RWPE2 (cell line): ENCODE data around the gene YIPF4.
"Not testable (repeated sequence)": the region's sequence is repeated elsewhere in the genome, so short reads cannot be mapped to it uniquely, and the experiment has no call there.

ENCODE experiments used
- ATAC-seq: fragments of 200-7000 bp; cut with Tn5 transposase; 3 replicates; pipeline ENCODE4 v1.9.1; 2021; ENCODE audit warnings: low read depth
- DNase-seq: peaks from one replicate; pipeline ENCODE4 v3.0.0-alpha.2; 2020; ENCODE audit warnings: low spot score
- H3K27ac ChIP-seq: fragments of 450-650 bp; 2 replicates; pipeline ENCODE4 v1.5.1; 2017; ENCODE audit warnings: mild to moderate bottlenecking; ENCODE audit not compliant: poor library complexity, severe bottlenecking
- H3K27me3 ChIP-seq: fragments of 250-450 bp; sonication (Bioruptor Pico); 2 replicates; pipeline ENCODE4 v1.5.1; 2021; ENCODE audit warnings: mild to moderate bottlenecking, moderate library complexity; ENCODE audit not compliant: insufficient read depth, poor library complexity, severe bottlenecking
- H3K36me3 ChIP-seq: fragments of 250-450 bp; sonication (Bioruptor Pico); 2 replicates; pipeline ENCODE4 v1.5.1; 2020; ENCODE audit warnings: low read depth, mild to moderate bottlenecking, moderate library complexity
- H3K4me1 ChIP-seq: fragments of 250-450 bp; sonication (Bioruptor Pico); 2 replicates; pipeline ENCODE4 v1.5.1; 2021; ENCODE audit warnings: mild to moderate bottlenecking, moderate library complexity; ENCODE audit not compliant: insufficient read depth, poor library complexity, severe bottlenecking
- H3K4me3 ChIP-seq: fragments of 250-450 bp; sonication (Bioruptor Pico); 2 replicates; pipeline ENCODE4 v1.5.1; 2021; ENCODE audit warnings: mild to moderate bottlenecking, moderate library complexity; ENCODE audit not compliant: severe bottlenecking
- H3K9me3 ChIP-seq: fragments of 250-450 bp; sonication (Bioruptor Pico); 2 replicates; pipeline ENCODE4 v1.5.1; 2021; ENCODE audit warnings: mild to moderate bottlenecking, moderate library complexity; ENCODE audit not compliant: severe bottlenecking
- TF ChIP-seq, protein P1 (sequence below): fragments of 450-650 bp; IDR thresholded peaks from one replicate; pipeline ENCODE4 v1.5.1; 2017; ENCODE audit warnings: mild to moderate bottlenecking, moderate library complexity; ENCODE audit not compliant: poor library complexity, severe bottlenecking

YIPF4 gene

GRCh38 chr2:32330136-32330535, 52.4 kb downstream of the YIPF4 start:
- no peaks in the 10 kb centered on the region for H3K4me1 ChIP-seq
- no peak overlapping the region for H3K4me3 ChIP-seq
- TF ChIP-seq, protein P1, sequence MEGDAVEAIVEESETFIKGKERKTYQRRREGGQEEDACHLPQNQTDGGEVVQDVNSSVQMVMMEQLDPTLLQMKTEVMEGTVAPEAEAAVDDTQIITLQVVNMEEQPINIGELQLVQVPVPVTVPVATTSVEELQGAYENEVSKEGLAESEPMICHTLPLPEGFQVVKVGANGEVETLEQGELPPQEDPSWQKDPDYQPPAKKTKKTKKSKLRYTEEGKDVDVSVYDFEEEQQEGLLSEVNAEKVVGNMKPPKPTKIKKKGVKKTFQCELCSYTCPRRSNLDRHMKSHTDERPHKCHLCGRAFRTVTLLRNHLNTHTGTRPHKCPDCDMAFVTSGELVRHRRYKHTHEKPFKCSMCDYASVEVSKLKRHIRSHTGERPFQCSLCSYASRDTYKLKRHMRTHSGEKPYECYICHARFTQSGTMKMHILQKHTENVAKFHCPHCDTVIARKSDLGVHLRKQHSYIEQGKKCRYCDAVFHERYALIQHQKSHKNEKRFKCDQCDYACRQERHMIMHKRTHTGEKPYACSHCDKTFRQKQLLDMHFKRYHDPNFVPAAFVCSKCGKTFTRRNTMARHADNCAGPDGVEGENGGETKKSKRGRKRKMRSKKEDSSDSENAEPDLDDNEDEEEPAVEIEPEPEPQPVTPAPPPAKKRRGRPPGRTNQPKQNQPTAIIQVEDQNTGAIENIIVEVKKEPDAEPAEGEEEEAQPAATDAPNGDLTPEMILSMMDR: no peak
- ATAC-seq (no peak), DNase-seq (no peak)
- no peaks in the 10 kb centered on the region for H3K9me3 ChIP-seq
- no peaks in the 10 kb centered on the region for H3K27me3 ChIP-seq
- no peak overlapping the region for H3K27ac ChIP-seq
- H3K36me3 ChIP-seq: no peaks in the 10 kb centered on the region

- Histone ChIP-seq H3K27ac (no peak overlapping the region), H3K4me3 (no peak overlapping the region), H3K27me3 (no peaks in the 10 kb centered on the region), H3K4me1 (no peaks in the 10 kb centered on the region), H3K36me3 (no peaks in the 10 kb centered on the region), H3K9me3 (no peaks in the 10 kb centered on the region)
- DNase-seq: no peak
- TF ChIP-seq, protein P1: no peak
- no peak for ATAC-seq
Observed at GRCh38 chr2:32342801-32343200, 65.1 kb downstream of the YIPF4 start.

- not testable (repeated sequence) for H3K27me3 ChIP-seq, DNase-seq, H3K36me3 ChIP-seq, H3K4me1 ChIP-seq, H3K9me3 ChIP-seq, H3K4me3 ChIP-seq, H3K27ac ChIP-seq, ATAC-seq
Observed at GRCh38 chr2:32350797-32351196, 73.1 kb downstream of the YIPF4 start.

DNA sequence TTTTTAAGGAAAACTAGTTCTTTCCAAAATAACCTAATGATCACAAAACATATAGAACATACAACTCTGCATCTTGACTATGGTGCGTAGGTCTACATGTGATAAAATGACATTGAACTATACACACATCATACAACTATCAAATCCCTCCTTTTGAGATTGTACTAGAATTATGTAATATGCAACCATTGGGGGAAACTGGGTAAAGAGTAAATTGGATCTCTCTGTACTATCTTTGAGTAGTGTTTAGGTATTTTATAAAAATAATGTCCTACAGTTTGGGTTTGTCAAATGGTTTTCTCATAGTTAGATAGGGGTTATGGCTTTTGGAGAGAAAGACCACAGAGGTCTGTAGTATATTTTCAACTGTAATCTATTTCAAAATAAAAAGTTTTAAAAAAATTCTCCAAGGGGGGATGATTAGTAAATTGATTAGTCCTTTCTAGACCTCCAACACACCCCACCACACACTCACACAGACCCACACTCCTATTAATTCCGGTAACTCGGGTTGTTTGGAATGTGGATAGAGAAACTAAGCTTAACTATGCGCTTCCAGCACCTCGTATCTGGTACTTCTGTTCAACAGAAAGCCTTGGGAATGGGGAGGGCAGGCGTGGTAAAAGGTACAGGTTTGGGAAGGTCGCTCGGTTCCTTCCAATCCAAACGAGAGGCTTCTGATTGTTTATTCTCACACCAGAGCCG, 78.4 kb downstream of the YIPF4 start:
- ATAC-seq: no peak

DNA sequence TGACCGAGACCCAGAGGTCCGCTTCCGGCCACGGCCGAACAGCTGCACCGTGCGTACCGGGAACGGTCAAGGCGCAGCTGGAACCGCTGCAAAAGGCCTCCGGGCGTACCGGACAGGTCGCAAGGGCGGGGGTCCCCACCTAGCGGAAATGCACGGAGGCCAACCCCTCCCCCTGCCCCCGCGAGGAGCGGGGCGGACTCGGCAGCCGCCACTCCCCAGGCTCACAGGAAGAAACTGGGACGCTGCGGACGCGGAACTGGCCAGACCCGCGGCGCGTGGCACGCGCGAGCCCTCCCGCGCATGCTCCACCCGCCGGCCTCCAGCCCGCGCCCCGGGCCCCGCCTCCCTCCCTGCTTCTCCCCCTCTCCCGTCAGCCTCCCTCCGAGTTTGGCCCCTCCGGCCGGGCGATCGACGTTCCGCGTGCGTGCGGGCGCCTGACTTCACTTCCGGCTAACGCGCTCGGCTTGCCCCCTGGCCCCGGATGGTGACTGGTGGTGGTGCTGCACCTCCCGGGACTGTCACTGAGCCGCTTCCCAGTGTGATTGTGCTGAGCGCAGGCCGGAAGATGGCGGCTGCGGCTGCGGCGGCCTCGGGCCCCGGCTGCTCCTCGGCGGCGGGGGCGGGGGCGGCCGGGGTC, 79.1 kb downstream of the YIPF4 start, which contains the start of gene BIRC6:
BIRC6 (plus strand) TSS at position 343 of the 637 bp plus-strand sequence; CDS start at position 482, 139 bp downstream.
- H3K27me3 ChIP-seq: no peaks in the 10 kb centered on the region
- H3K27ac ChIP-seq: peak within 1 kb of the TSS; percentile 83
- ATAC-seq (peak; percentile 84), DNase-seq (peak; percentile 97)
- H3K36me3 ChIP-seq: peaks cover 34% of the 10 kb centered on the region
- no peaks in the 10 kb centered on the region for H3K9me3 ChIP-seq
- peaks cover 8% of the 10 kb centered on the region for H3K4me1 ChIP-seq
- TF ChIP-seq, protein P1: no peak
- H3K4me3 ChIP-seq: peak within 1 kb of the TSS; percentile 89

More for the DNA sequence above, 78.4 kb downstream of the YIPF4 start:
- peak overlapping the region; percentile 83 for H3K27ac ChIP-seq
- H3K9me3 ChIP-seq: no peaks in the 10 kb centered on the region
- no peaks in the 10 kb centered on the region for H3K27me3 ChIP-seq
- peak overlapping the region; percentile 89 for H3K4me3 ChIP-seq
- H3K4me1 ChIP-seq: peaks cover 8% of the 10 kb centered on the region
- TF ChIP-seq, protein P1: no peak
- H3K36me3 ChIP-seq: peaks cover 28% of the 10 kb centered on the region
- no peak for DNase-seq
